ENCODE results near the gene IL18.
A peak's percentile ranks its signal among the peaks of the same experiment; 100 is the strongest.
"Not testable (repeated sequence)": the region's sequence is repeated elsewhere in the genome, so short reads cannot be mapped to it uniquely, and the experiment has no call there.

The IL18 gene

GRCh38 chr11:112167145-112167544 is 3.3 kb upstream of the IL18 start, which contains the start of gene TEX12:
Gene TEX12 (plus strand): TSS chr11:112167372. CDS start chr11:112169269, 1,897 bp downstream.
- DNase-seq = no peak

GRCh38 chr11:112166562-112166961 is 2.7 kb upstream of the IL18 start:
- DNase-seq = peak; percentile 12

- DNase-seq = no peak
Observed at GRCh38 chr11:112165049-112165448, 1.2 kb upstream of the IL18 start.

GRCh38 chr11:112162761-112163546 is 940 bp downstream of the IL18 start:
- DNase-seq = no peak

GRCh38 chr11:112162200-112162599 is 1.7 kb downstream of the IL18 start:
- DNase-seq = not testable (repeated sequence)

GRCh38 chr11:112161012-112161411 is 2.9 kb downstream of the IL18 start:
- DNase-seq = peak; percentile 80

GRCh38 chr11:112160091-112160848 is 3.6 kb downstream of the IL18 start:
- DNase-seq = no peak

GRCh38 chr11:112159098-112160065 is 4.5 kb downstream of the IL18 start:
- peak; percentile 65 for DNase-seq

GRCh38 chr11:112156956-112157766 is 6.7 kb downstream of the IL18 start:
- peak; percentile 94 for DNase-seq

GRCh38 chr11:112156153-112156955 is 7.5 kb downstream of the IL18 start:
- DNase-seq = no peak

GRCh38 chr11:112150517-112150916 is 13.4 kb downstream of the IL18 start:
- DNase-seq = no peak

- DNase-seq = no peak
Observed at GRCh38 chr11:112143597-112143996, 20.3 kb downstream of the IL18 start.

- no peak for DNase-seq
Observed at GRCh38 chr11:112134473-112134872, 29.4 kb downstream of the IL18 start.

- DNase-seq = peak; percentile 57
Observed at GRCh38 chr11:112132737-112133136, 31.2 kb downstream of the IL18 start.

- peak; percentile 91 for DNase-seq
Observed at GRCh38 chr11:112129656-112130055, 34.2 kb downstream of the IL18 start.

- no peak for DNase-seq
Observed at GRCh38 chr11:112128483-112129121, 35.3 kb downstream of the IL18 start.

- no peak for DNase-seq
Observed at GRCh38 chr11:112127056-112127455, 36.8 kb downstream of the IL18 start.

- DNase-seq = no peak
Observed at GRCh38 chr11:112123129-112123528, 40.8 kb downstream of the IL18 start.

GRCh38 chr11:112121981-112122615 is 41.8 kb downstream of the IL18 start:
- DNase-seq = no peak

- DNase-seq = no peak
Observed at GRCh38 chr11:112118176-112118575, 45.7 kb downstream of the IL18 start.
